Kidney epithelial cell (primary cell): ENCODE data around the gene PER2. TPM values are rescaled to one million over a fixed set of nuclear protein-coding genes. Genes with fewer than 3 reads are reported as not detected.
A peak's percentile ranks its signal among the peaks of the same experiment; 100 is the strongest.

Experiments
- DNase-seq: peaks from one replicate; pipeline ENCODE4 v3.0.0-alpha.2; 2010; ENCODE audit warnings: low read depth
- H3K27me3 ChIP-seq: 2 replicates; pipeline ENCODE4 v1.6.0; 2011; ENCODE audit warnings: low read length; ENCODE audit not compliant: control insufficient read depth, insufficient read depth
- H3K36me3 ChIP-seq: 2 replicates; pipeline ENCODE4 v1.5.1; 2011; ENCODE audit warnings: low read length; ENCODE audit not compliant: control insufficient read depth, insufficient read depth
- H3K4me3 ChIP-seq: 2 replicates; pipeline ENCODE4 v1.5.1; 2011; ENCODE audit warnings: low read depth, mild to moderate bottlenecking, control low read depth, low read length
- CTCF ChIP-seq: IDR thresholded peaks from 2 replicates; pipeline ENCODE4 v1.5.1; 2011; ENCODE audit warnings: mild to moderate bottlenecking, moderate library complexity, low read length, control low read depth, inconsistent platforms; ENCODE audit not compliant: insufficient read depth, poor library complexity, severe bottlenecking
- total RNA-seq: library from RNA; depleted of rRNA; stranded (reverse); fragments of >200 nt; gene quantifications from 2 replicates; pipeline ENCODE4 v1.2.3, GENCODE V29; 2015

Gene PER2
- total RNA-seq, 1 donor from 2014 or later: 3.3 TPM

GRCh38 chr2:238216651-238217184 lies 71.7 kb downstream of the PER2 start:
- TF ChIP-seq CTCF: no peak
- DNase-seq: no peak
- Histone ChIP-seq H3K27me3 (no peaks in the 10 kb centered on the region), H3K4me3 (no peak overlapping the region), H3K36me3 (no peaks in the 10 kb centered on the region)

- Histone ChIP-seq H3K27me3 (no peaks in the 10 kb centered on the region), H3K4me3 (no peak overlapping the region), H3K36me3 (no peaks in the 10 kb centered on the region)
- DNase-seq: no peak
- no peak for TF ChIP-seq CTCF
Observed at GRCh38 chr2:238207006-238207405, 81.4 kb downstream of the PER2 start.

GRCh38 chr2:238203973-238204683 lies 84.3 kb downstream of the PER2 start:
- Histone ChIP-seq H3K4me3 (peak overlapping the region; percentile 38), H3K27me3 (no peaks in the 10 kb centered on the region), H3K36me3 (no peaks in the 10 kb centered on the region)
- no peak for DNase-seq
- no peak for TF ChIP-seq CTCF

GRCh38 chr2:238203094-238203972 lies 85.1 kb downstream of the PER2 start, which contains the start of gene ILKAP:
Gene ILKAP (minus strand): TSS chr2:238203695. CDS start chr2:238203553, 142 bp downstream.
- Histone ChIP-seq H3K4me3 (peak within 1 kb of the TSS; percentile 74), H3K36me3 (no peaks in the 10 kb centered on the region), H3K27me3 (no peaks in the 10 kb centered on the region)
- DNase-seq: no peak
- TF ChIP-seq CTCF: no peak

- no peak for TF ChIP-seq CTCF
- Histone ChIP-seq H3K27me3 (no peaks in the 10 kb centered on the region), H3K4me3 (peak overlapping the region; percentile 74), H3K36me3 (no peaks in the 10 kb centered on the region)
- no peak for DNase-seq
Observed at GRCh38 chr2:238202326-238203093, 85.9 kb downstream of the PER2 start.

Other genes starting within 250 kb of the PER2 start
- 24.9 and 32.1 TPM in 2 replicates for gene SCLY, start 227.6 kb downstream of the PER2 start, total RNA-seq
- gene ESPNL, start 188.3 kb downstream of the PER2 start, total RNA-seq: 3.5 and 3.8 TPM in 2 replicates
- 1.2 and 2.4 TPM in 2 replicates for gene KLHL30, start 149.9 kb downstream of the PER2 start, total RNA-seq
- gene ERFE, start 129.6 kb downstream of the PER2 start, total RNA-seq: 106 and 113 TPM in 2 replicates
- gene ILKAP, start 84.9 kb downstream of the PER2 start, total RNA-seq: 26.5 and 29.5 TPM in 2 replicates
- 49.7 and 50.1 TPM in 2 replicates for gene HES6, start 48.6 kb downstream of the PER2 start, total RNA-seq
- gene TRAF3IP1, start 31.9 kb upstream of the PER2 start, total RNA-seq: 9.4 and 11.4 TPM in 2 replicates
- gene ASB1, start 138.3 kb upstream of the PER2 start, total RNA-seq: 23.0 and 44.9 TPM in 2 replicates